Stimulated activated CD8-positive, alpha-beta memory T cell treated with anti-CD3 and anti-CD28 coated beads, Interleukin-7, amount 100 ng/mL, for 4 hours (primary cell): ENCODE results near the gene NOTCH1.

Experiments
- DNase-seq, 2 donors: peaks; one replicate each; pipeline ENCODE4 v3.0.0-alpha.2; 2020; ENCODE audit warnings: low read depth in 2 of 2

Gene NOTCH1

DNA sequence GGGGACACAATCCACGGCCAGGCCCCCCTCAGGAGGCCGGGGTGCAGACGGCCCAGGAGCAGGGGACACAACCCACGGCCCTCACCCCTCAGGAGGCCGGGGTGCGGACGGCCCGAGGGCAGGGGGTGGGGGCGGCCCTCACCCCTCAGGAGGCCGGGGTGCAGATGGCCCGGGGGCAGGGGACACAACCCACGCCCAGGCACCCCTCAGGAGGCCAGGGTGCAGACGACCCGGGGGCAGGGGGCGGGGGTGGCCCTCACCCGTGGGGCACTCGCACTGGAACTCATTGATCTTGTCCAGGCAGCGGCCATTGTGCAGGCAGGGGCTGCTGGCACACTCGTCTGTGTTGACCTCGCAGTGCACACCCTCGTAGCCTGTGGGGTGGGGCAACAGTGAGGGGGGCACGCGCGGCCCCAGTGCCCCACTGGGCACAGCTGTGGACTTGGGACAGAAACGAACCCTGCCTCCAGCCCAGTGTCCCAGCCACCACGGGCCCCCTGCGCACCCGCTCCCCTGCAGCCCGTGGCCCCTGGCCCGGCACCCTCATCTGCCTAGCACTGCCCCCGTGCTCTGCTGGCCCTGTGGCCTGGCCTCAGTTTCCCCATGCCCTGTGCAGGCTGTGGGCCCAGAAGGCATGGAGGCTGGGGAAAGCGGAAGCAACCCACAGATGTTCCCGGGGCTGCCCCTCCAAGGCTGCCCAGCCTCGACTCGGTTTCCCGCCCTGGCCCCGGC, 28.7 kb downstream of the NOTCH1 start:
- DNase-seq = no peak

GRCh38 chr9:136516191-136516654, 29.6 kb downstream of the NOTCH1 start:
- DNase-seq = no peak

DNA sequence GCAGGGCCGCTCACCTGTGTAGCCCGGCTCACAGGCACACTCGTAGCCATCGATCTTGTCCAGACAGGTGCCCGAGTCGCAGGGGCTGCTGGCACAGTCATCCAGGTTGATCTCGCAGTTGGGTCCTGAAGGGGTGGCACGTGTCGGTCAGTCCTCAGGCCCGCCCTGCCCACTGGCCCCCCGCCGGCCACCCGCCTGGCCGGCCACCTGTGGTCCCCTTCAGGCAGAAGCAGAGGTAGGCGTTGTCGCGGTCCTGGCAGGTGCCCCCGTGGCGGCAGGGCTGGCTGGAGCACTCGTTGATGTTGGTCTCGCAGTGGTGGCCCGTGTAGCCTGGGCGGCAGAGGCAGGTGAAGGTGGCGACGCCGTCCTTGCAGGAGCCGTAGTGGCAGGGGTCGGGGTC, 30.6 kb downstream of the NOTCH1 start:
- no peak for DNase-seq

- DNase-seq = no peak
These were observed 31.7 kb downstream of the NOTCH1 start for GRCh38 chr9:136514022-136514714.

- DNase-seq = no peak
These were observed 32.7 kb downstream of the NOTCH1 start for GRCh38 chr9:136513191-136513590.

GRCh38 chr9:136512651-136513071, 33.2 kb downstream of the NOTCH1 start:
- DNase-seq = no peak

DNA sequence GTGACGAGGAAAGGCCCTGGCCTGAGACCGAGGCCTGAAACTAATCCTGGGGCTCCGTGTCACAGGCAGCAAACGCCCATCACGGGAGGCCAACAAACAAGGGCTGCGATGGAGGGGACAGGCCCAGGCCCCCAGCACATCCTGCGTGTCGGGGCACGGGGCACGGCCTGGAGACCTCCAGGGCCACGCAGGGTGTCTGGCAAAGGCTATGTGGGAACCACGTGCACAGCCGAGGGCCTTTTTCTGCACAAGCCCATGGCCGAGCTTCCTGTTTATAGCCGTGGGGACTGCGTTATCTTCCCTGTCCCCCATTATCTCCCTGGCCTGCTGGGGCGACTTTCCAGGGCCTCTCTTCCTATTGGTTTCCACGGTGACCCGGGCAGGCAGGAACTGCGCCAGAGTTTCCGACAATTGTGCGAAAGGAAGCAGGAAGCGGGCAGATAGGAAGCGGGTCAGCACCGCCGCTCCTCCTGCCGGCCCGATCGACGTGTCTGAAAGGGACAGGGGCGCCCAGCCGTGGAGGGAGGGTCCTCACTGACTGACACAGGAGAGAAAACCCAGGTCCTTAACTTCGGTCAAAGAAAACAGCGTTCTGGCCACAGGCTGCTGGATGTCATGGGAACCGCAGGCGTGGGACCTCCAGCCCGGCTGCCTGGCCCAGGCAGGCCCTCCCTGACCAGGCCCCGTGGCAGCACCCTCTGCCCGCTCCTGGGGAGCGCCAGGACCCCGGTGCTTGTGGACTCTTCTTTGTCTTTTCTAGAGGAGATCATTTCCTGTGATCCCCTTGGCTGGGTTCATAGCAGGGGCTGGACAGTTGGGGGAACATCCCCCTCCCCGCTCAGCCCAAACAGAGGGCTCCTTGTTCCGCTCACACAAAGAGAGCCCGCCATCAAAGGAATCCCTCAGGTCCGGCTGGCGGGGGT, 33.9 kb downstream of the NOTCH1 start:
- no peak for DNase-seq

GRCh38 chr9:136511144-136511669, 34.6 kb downstream of the NOTCH1 start:
- no peak for DNase-seq

DNA sequence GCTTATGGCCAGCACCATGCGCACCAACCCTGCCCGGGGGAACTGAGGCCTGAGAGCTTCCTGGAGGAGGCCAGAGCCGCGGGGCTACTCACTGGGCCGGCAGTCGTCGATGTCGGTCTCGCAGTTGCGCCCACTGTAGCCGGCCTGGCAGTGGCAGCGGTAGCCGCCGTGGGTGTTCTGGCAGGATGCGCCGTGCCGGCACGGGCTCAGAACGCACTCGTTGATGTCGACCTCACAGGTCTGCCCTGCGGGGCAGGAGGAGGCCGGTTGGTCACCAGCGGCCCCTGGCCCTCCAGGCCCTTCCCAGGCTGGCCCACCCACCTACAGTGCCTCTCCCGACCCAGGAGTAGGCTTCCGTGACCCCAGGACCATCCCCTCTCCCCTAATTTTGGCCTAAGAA, 35.3 kb downstream of the NOTCH1 start:
- no peak for DNase-seq

DNA sequence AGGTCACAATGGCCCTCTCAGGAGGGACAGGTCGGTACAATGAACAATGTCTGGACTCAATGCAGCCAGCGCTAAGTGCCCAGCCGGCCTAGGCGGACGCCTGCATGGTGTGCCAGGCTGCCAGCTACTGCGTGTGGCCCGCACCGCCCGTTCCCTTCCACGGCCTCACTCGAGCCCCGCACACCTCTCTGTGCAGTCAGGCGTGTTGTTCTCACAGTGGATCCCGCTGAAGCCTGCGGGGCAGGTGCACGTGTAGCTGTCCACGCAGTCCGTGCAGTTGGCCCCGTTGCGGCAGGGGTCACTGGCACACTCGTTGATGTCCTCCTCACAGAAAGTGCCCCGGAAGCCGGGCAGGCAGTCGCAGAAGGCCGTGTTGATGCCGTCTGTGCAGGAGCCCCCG, 36.3 kb downstream of the NOTCH1 start:
- DNase-seq = no peak

DNA sequence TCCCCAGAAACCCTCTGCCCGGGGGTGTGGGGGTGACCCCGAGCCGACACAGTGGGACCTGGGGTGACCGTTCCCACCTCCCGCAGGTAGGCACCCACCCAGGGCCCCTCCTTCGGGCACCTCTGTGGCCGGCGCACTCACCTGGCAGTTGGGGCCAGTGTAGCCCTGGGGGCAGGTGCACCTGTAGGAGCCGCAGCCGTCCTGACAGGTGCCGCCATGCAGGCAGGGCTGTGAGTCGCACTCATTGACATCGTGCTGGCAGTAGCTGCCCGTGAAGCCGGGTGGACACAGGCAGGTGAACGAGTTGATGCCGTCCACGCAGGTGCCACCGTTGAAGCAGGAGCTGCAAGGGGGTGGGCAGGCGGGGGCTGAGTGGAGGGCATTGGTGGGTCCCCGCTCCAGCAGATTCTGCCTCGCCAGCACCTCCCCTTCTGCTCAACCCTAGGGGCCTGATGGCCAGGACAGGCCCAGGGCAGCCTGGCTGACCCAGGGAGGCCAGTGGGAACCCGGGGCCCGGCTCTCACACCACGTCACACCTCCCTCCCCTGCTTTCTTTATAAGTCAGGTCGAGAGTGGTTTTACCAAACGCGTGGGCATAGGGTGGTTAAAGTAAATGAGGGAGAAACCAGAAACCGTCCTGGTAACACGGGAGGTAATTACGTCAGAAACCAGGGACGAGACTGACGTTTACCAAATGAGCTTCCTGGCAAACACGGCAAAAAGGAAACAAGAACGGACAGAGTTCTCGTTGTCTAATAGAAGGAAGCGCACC, 36.9 kb downstream of the NOTCH1 start:
- DNase-seq = no peak

DNA sequence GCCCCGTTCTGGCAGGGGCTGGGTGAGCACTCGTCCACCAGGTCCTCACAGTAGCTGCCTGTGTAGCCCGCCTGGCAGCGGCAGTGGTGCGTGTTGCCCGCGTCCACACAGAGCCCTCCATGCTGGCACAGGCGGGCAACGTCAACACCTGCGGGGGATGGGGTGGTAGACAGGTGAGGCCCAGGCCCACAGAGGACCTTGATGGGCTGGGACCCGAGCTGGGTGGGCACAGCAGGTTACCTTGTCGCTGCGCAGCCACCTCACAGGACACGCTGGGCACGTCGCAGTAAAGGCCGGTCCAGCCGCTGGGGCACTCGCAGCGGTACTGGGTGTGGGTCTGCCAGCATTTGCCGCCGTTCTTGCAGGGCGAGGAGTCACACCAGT, 37.9 kb downstream of the NOTCH1 start:
- DNase-seq = no peak

GRCh38 chr9:136507221-136507991, 38.4 kb downstream of the NOTCH1 start:
- no peak for DNase-seq

DNA sequence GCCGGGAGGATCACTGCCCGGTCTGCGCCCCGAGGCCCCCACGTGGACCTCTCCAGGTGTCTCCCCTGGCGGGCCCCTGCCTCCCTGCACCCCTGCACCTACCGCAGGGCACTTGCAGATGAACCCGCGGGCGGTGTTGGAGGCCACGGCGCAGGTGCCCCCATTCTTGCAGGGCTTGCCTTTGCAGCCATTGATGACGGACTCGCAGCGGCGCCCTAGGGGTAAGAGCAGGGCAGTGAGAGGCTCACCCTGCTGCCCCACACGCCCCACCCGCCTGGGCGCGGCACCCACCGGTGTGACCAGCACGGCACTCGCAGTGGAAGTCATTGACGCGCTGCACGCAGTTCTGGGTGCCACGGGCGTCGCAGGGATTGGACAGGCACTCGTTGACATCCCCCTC, 39.4 kb downstream of the NOTCH1 start:
- DNase-seq = no peak

- DNase-seq = no peak
These were observed 40.1 kb downstream of the NOTCH1 start for GRCh38 chr9:136505406-136506403.

GRCh38 chr9:136504512-136505348, 41.1 kb downstream of the NOTCH1 start:
- DNase-seq = no peak

- no peak for DNase-seq
These were observed 42.8 kb downstream of the NOTCH1 start for GRCh38 chr9:136502940-136503550.

- DNase-seq = no peak
These were observed 43.7 kb downstream of the NOTCH1 start for GRCh38 chr9:136502196-136502595.
